WTC11 (cell line): ENCODE data around the gene SLC24A3.

Experiments used
- NFYB ChIP-seq: sonication (generic); formaldehyde crosslinking; conservative IDR thresholded peaks from 2 replicates; pipeline ENCODE4 v1.8.0; 2022; ENCODE audit warnings: low read depth, missing genetic modification reagents
- NR1H2 ChIP-seq: sonication (generic); formaldehyde crosslinking; IDR thresholded peaks from 2 replicates; pipeline ENCODE4 v1.9.0; 2021; ENCODE audit warnings: mild to moderate bottlenecking, moderate library complexity, missing genetic modification reagents
- TF ChIP-seq, protein P1 (sequence below): fragments of 200-600 bp; IDR thresholded peaks from 2 replicates; pipeline ENCODE4 v1.8.0; 2022; ENCODE audit warnings: antibody characterized with exemption

DNA sequence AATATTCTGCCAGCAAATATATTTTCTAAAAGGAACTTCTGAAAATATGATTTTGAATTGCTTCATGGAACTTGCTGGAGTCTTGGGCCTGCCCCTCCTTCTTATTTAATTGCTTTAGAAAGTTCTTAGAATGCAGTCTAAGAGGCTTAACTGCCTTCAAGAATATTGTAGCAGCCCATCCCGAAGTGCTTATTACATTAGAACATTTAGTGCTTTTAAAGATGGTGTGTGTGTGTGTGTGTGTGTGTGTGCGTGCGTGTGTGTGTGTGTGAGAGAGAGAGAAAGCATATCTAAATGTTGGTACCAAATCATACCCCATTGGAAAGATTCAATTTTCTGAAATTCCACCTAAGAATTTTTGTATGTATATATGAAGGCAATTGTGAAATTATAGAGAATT lies 193.5 kb downstream of the SLC24A3 start:
- TF ChIP-seq, protein P1, sequence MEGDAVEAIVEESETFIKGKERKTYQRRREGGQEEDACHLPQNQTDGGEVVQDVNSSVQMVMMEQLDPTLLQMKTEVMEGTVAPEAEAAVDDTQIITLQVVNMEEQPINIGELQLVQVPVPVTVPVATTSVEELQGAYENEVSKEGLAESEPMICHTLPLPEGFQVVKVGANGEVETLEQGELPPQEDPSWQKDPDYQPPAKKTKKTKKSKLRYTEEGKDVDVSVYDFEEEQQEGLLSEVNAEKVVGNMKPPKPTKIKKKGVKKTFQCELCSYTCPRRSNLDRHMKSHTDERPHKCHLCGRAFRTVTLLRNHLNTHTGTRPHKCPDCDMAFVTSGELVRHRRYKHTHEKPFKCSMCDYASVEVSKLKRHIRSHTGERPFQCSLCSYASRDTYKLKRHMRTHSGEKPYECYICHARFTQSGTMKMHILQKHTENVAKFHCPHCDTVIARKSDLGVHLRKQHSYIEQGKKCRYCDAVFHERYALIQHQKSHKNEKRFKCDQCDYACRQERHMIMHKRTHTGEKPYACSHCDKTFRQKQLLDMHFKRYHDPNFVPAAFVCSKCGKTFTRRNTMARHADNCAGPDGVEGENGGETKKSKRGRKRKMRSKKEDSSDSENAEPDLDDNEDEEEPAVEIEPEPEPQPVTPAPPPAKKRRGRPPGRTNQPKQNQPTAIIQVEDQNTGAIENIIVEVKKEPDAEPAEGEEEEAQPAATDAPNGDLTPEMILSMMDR, result no peak
- TF ChIP-seq NFYB (CRISPR knock-in tag) (no peak), NR1H2 (CRISPR knock-in tag) (no peak)
